ENCODE results near the gene VAV3. TPM values are rescaled to one million over a fixed set of nuclear protein-coding genes. Genes with fewer than 3 reads are reported as not detected.

VAV3 gene
- total RNA-seq, 1 donor from 2014 or later: 2.6 TPM

GRCh38 chr1:107897438-107898345 is 67.3 kb downstream of the VAV3 start:
- Histone ChIP-seq H3K27ac (ENCODE audit: low read depth, low read length) (no peak overlapping the region), H2AFZ (ENCODE audit: low read depth, low read length) (no peak overlapping the region), H3K79me2 (ENCODE audit: insufficient read depth, low read length) (no peaks in the 10 kb centered on the region), H3K36me3 (ENCODE audit: insufficient read depth, low read length) (no peaks in the 10 kb centered on the region), H3K9ac (ENCODE audit: low read length) (no peak overlapping the region), H3K4me2 (ENCODE audit: low read length) (no peak overlapping the region), H3K27me3 (ENCODE audit: insufficient read depth, low read length) (no peaks in the 10 kb centered on the region), H3K4me1 (ENCODE audit: insufficient read depth, low read length) (no peaks in the 10 kb centered on the region), H4K20me1 (ENCODE audit: insufficient read depth, low read length) (no peaks in the 10 kb centered on the region), H3K4me3 (ENCODE audit: insufficient read depth, low read depth, low read length) (no peak overlapping the region), H3K9me3 (ENCODE audit: insufficient read depth, low read depth, low read length) (no peaks in the 10 kb centered on the region)
- H3K9me3 Mint-ChIP-seq (ENCODE audit: unreplicated experiment): peaks cover 2% of the 10 kb centered on the region
- TF ChIP-seq EZH2 (IDR thresholded peaks at IDR 0.05; ENCODE audit: insufficient read depth, low read length) (no peak), CTCF (IDR thresholded peaks at IDR 0.05; ENCODE audit: insufficient read depth, low read depth, low read length) (no peak)
- H3K4me1 Mint-ChIP-seq (ENCODE audit: low read depth, unreplicated experiment): peaks cover 8% of the 10 kb centered on the region
- DNase-seq (ENCODE audit: low read depth): no peak
- H3K27ac Mint-ChIP-seq (ENCODE audit: unreplicated experiment): no peak overlapping the region
- no peaks in the 10 kb centered on the region for H3K36me3 Mint-ChIP-seq (ENCODE audit: low read depth, unreplicated experiment)
- H3K27me3 Mint-ChIP-seq (ENCODE audit: low read depth, unreplicated experiment): no peaks in the 10 kb centered on the region
- no peak for FAIRE-seq
- no peak overlapping the region for H3K4me3 Mint-ChIP-seq (ENCODE audit: unreplicated experiment)

GRCh38 chr1:107896936-107897335 is 68.0 kb downstream of the VAV3 start:
- H3K4me2 ChIP-seq (ENCODE audit: low read length): no peak overlapping the region
- DNase-seq (ENCODE audit: low read depth) (no peak), FAIRE-seq (no peak)
- peaks cover 2% of the 10 kb centered on the region for H3K9me3 Mint-ChIP-seq (ENCODE audit: unreplicated experiment)
- no peaks in the 10 kb centered on the region for H3K79me2 ChIP-seq (ENCODE audit: insufficient read depth, low read length)
- H4K20me1 ChIP-seq (ENCODE audit: insufficient read depth, low read length): no peaks in the 10 kb centered on the region
- H3K9ac ChIP-seq (ENCODE audit: low read length): no peak overlapping the region
- H3K27me3 ChIP-seq (ENCODE audit: insufficient read depth, low read length): no peaks in the 10 kb centered on the region
- H3K9me3 ChIP-seq (ENCODE audit: insufficient read depth, low read depth, low read length): no peaks in the 10 kb centered on the region
- no peak overlapping the region for H3K27ac ChIP-seq (ENCODE audit: low read depth, low read length)
- H3K36me3 ChIP-seq (ENCODE audit: insufficient read depth, low read length): no peaks in the 10 kb centered on the region
- no peak overlapping the region for H3K4me3 ChIP-seq (ENCODE audit: insufficient read depth, low read depth, low read length)
- no peak overlapping the region for H3K4me3 Mint-ChIP-seq (ENCODE audit: unreplicated experiment)
- no peaks in the 10 kb centered on the region for H3K27me3 Mint-ChIP-seq (ENCODE audit: low read depth, unreplicated experiment)
- TF ChIP-seq EZH2 (IDR thresholded peaks at IDR 0.05; ENCODE audit: insufficient read depth, low read length) (no peak), CTCF (IDR thresholded peaks at IDR 0.05; ENCODE audit: insufficient read depth, low read depth, low read length) (no peak)
- H3K27ac Mint-ChIP-seq (ENCODE audit: unreplicated experiment): no peak overlapping the region
- H3K36me3 Mint-ChIP-seq (ENCODE audit: low read depth, unreplicated experiment): no peaks in the 10 kb centered on the region
- no peak overlapping the region for H2AFZ ChIP-seq (ENCODE audit: low read depth, low read length)
- H3K4me1 Mint-ChIP-seq (ENCODE audit: low read depth, unreplicated experiment): peaks cover 8% of the 10 kb centered on the region
- H3K4me1 ChIP-seq (ENCODE audit: insufficient read depth, low read length): no peaks in the 10 kb centered on the region

- Mint-ChIP-seq H3K4me3 (ENCODE audit: unreplicated experiment) (no peak overlapping the region), H3K27ac (ENCODE audit: unreplicated experiment) (no peak overlapping the region), H3K9me3 (ENCODE audit: unreplicated experiment) (peaks cover 2% of the 10 kb centered on the region), H3K4me1 (ENCODE audit: low read depth, unreplicated experiment) (peaks cover 8% of the 10 kb centered on the region), H3K36me3 (ENCODE audit: low read depth, unreplicated experiment) (no peaks in the 10 kb centered on the region), H3K27me3 (ENCODE audit: low read depth, unreplicated experiment) (no peaks in the 10 kb centered on the region)
- FAIRE-seq (no peak), DNase-seq (ENCODE audit: low read depth) (no peak)
- no peaks in the 10 kb centered on the region for H3K4me1 ChIP-seq (ENCODE audit: insufficient read depth, low read length)
- H3K27ac ChIP-seq (ENCODE audit: low read depth, low read length): no peak overlapping the region
- no peaks in the 10 kb centered on the region for H3K9me3 ChIP-seq (ENCODE audit: insufficient read depth, low read depth, low read length)
- H3K4me3 ChIP-seq (ENCODE audit: insufficient read depth, low read depth, low read length): no peak overlapping the region
- H3K36me3 ChIP-seq (ENCODE audit: insufficient read depth, low read length): no peaks in the 10 kb centered on the region
- TF ChIP-seq EZH2 (IDR thresholded peaks at IDR 0.05; ENCODE audit: insufficient read depth, low read length) (no peak), CTCF (IDR thresholded peaks at IDR 0.05; ENCODE audit: insufficient read depth, low read depth, low read length) (no peak)
- H3K27me3 ChIP-seq (ENCODE audit: insufficient read depth, low read length): no peaks in the 10 kb centered on the region
- no peaks in the 10 kb centered on the region for H3K79me2 ChIP-seq (ENCODE audit: insufficient read depth, low read length)
- no peak overlapping the region for H2AFZ ChIP-seq (ENCODE audit: low read depth, low read length)
- H3K4me2 ChIP-seq (ENCODE audit: low read length): no peak overlapping the region
- no peak overlapping the region for H3K9ac ChIP-seq (ENCODE audit: low read length)
- no peaks in the 10 kb centered on the region for H4K20me1 ChIP-seq (ENCODE audit: insufficient read depth, low read length)
Observed at GRCh38 chr1:107896401-107896800, 68.6 kb downstream of the VAV3 start.

Data from astrocyte (in vitro differentiated cells and primary cell).